H1 (cell line): ENCODE measurements around the gene NECTIN3. TPM values are rescaled to one million over a fixed set of nuclear protein-coding genes. Genes with fewer than 3 reads are reported as not detected.

Experiments
- CHD7 ChIP-seq: fragments of 300-600 bp; sonication (generic); IDR thresholded peaks from 2 replicates; pipeline ENCODE4 v1.7.1; 2012; ENCODE audit warnings: low read length, moderate library complexity, mild to moderate bottlenecking, inconsistent platforms; ENCODE audit not compliant: insufficient replicate concordance
- EP300 ChIP-seq, 2 experiments: IDR thresholded peaks; 1 replicate in 1 of 2; 2 replicates in 1 of 2; pipeline ENCODE4 v1.6.1; 2011 to 2012; ENCODE audit warnings: low read depth in 2 of 2, low read length in 2 of 2, mild to moderate bottlenecking in 2 of 2, borderline replicate concordance in 1 of 2, inconsistent platforms in 1 of 2, moderate library complexity in 1 of 2
- polyA plus RNA-seq, 7 experiments: library from polyadenylated mRNA; depleted of rRNA in 3 of 7; stranded (reverse) in 5 of 7; unstranded in 2 of 7; fragments of >200 nt in 5 of 7; fragments of 200-250 nt in 2 of 7; gene quantifications; 1 replicate in 5 of 7; 2 replicates in 1 of 7; 4 replicates in 1 of 7; pipeline versions ENCODE4 v1.2.1 to v1.2.3, GENCODE V29; 2011 to 2013; ENCODE audit warnings: missing spikeins in 2 of 7, mixed read lengths in 2 of 7
- total RNA-seq: library from RNA; stranded (reverse); fragmentation: NEBNext Ultra II Directional; extraction: Animal tissue kit (Norgen Biotek cat#: 25700); gene quantifications from 2 replicates; pipeline ENCODE4 v1.2.1, GENCODE V29; 2021

The NECTIN3 gene
- total and polyA plus RNA-seq, 2 of the 8 experiments (the other 6 are each of a cell fraction or from before 2014, with no cell fraction given): 13.6 to 50.6 TPM

- TF ChIP-seq CHD7 (no peak), EP300 (IDR thresholded peaks at IDR 0.05; ENCODE audit: borderline replicate concordance in 1 of 2, low read depth in 2 of 2, low read length in 2 of 2) (no peak)
Measured at GRCh38 chr3:111130827-111131226, 59.2 kb downstream of the NECTIN3 start (continued).
